ENCODE results near the gene WWOX.

Gene WWOX

GRCh38 chr16:78542419-78542818 lies 443.0 kb downstream of the WWOX start:
- TF ChIP-seq POLR2AphosphoS5 (IDR thresholded peaks at IDR 0.05; ENCODE audit: low read depth, low read length) (no peak), REST (IDR thresholded peaks at IDR 0.05; ENCODE audit: insufficient read depth in 1 of 2, low read depth in 2 of 2, low read length in 2 of 2) (no peak)

- TF ChIP-seq TAF1 (IDR thresholded peaks at IDR 0.05; ENCODE audit: borderline replicate concordance, insufficient read depth, low read length) (no peak), POLR2AphosphoS5 (IDR thresholded peaks at IDR 0.05; ENCODE audit: low read depth, low read length) (no peak), SIN3A (IDR thresholded peaks at IDR 0.05; ENCODE audit: borderline replicate concordance, insufficient read depth, low read length) (no peak), REST (IDR thresholded peaks at IDR 0.05; ENCODE audit: insufficient read depth in 1 of 2, low read depth in 2 of 2, low read length in 2 of 2) (no peak), FOXP2 (optimal IDR thresholded peaks at IDR 0.05; ENCODE audit: borderline replicate concordance, extremely low read depth, extremely low read length, insufficient read depth) (no peak)
Observed at GRCh38 chr16:78543023-78543422, 443.6 kb downstream of the WWOX start.

GRCh38 chr16:78549366-78549765 lies 449.9 kb downstream of the WWOX start:
- TF ChIP-seq SIN3A (IDR thresholded peaks at IDR 0.05; ENCODE audit: borderline replicate concordance, insufficient read depth, low read length) (no peak), REST (IDR thresholded peaks at IDR 0.05; ENCODE audit: insufficient read depth in 1 of 2, low read depth in 2 of 2, low read length in 2 of 2) (no peak), POLR2AphosphoS5 (IDR thresholded peaks at IDR 0.05; ENCODE audit: low read depth, low read length) (no peak), FOXP2 (optimal IDR thresholded peaks at IDR 0.05; ENCODE audit: borderline replicate concordance, extremely low read depth, extremely low read length, insufficient read depth) (no peak), TAF1 (IDR thresholded peaks at IDR 0.05; ENCODE audit: borderline replicate concordance, insufficient read depth, low read length) (no peak)

- TF ChIP-seq FOXP2 (optimal IDR thresholded peaks at IDR 0.05; ENCODE audit: borderline replicate concordance, extremely low read depth, extremely low read length, insufficient read depth) (no peak), POLR2AphosphoS5 (IDR thresholded peaks at IDR 0.05; ENCODE audit: low read depth, low read length) (no peak), REST (IDR thresholded peaks at IDR 0.05; ENCODE audit: insufficient read depth in 1 of 2, low read depth in 2 of 2, low read length in 2 of 2) (no peak), SIN3A (IDR thresholded peaks at IDR 0.05; ENCODE audit: borderline replicate concordance, insufficient read depth, low read length) (no peak), TAF1 (IDR thresholded peaks at IDR 0.05; ENCODE audit: borderline replicate concordance, insufficient read depth, low read length) (no peak)
Observed at GRCh38 chr16:78551487-78552085, 452.1 kb downstream of the WWOX start.

GRCh38 chr16:78552106-78552675 lies 452.7 kb downstream of the WWOX start:
- TF ChIP-seq SIN3A (IDR thresholded peaks at IDR 0.05; ENCODE audit: borderline replicate concordance, insufficient read depth, low read length), result no peak
- TF ChIP-seq FOXP2 (optimal IDR thresholded peaks at IDR 0.05; ENCODE audit: borderline replicate concordance, extremely low read depth, extremely low read length, insufficient read depth), result no peak
- no peak for TF ChIP-seq TAF1 (IDR thresholded peaks at IDR 0.05; ENCODE audit: borderline replicate concordance, insufficient read depth, low read length)
- TF ChIP-seq REST (IDR thresholded peaks at IDR 0.05; ENCODE audit: insufficient read depth in 1 of 2, low read depth in 2 of 2, low read length in 2 of 2), result no peak
- TF ChIP-seq POLR2AphosphoS5 (IDR thresholded peaks at IDR 0.05; ENCODE audit: low read depth, low read length), result no peak
